HEK293 (cell line): ENCODE measurements around the gene SLC22A16.

Experiments
- CTCF ChIA-PET: fragments of 350-600 bp; formaldehyde crosslinking; extraction: SDS; loops from one replicate; lab custom pipeline; 2021; ENCODE audit warnings: antibody characterized with exemption; lab: Yijun Ruan, JAX
- POLR2A ChIA-PET: fragments of 300-600 bp; formaldehyde crosslinking; extraction: SDS; loops from one replicate; lab custom pipeline; 2020; ENCODE audit warnings: antibody characterized with exemption, inconsistent platforms; lab: Yijun Ruan, JAX
- H3K27ac ChIP-seq: fragments of 200-500 bp; sonication (Bioruptor generic); 2 replicates; pipeline ENCODE4 v1.5.1; 2014; ENCODE audit warnings: low read depth, low read length, control low read depth, inconsistent platforms; ENCODE audit errors: extremely low read depth
- H3K36me3 ChIP-seq, 2 experiments: fragments of 200-500 bp in 1 of 2; sonication (Bioruptor generic) in 1 of 2; 1 replicate in 1 of 2; 2 replicates in 1 of 2; pipeline ENCODE4 v1.5.1; 2014 to 2017; ENCODE audit warnings: inconsistent platforms in 2 of 2, low read length in 2 of 2; ENCODE audit not compliant: control insufficient read depth in 2 of 2, insufficient read depth in 1 of 2
- H3K4me1 ChIP-seq: fragments of 200-500 bp; sonication (Bioruptor generic); 2 replicates; pipeline ENCODE4 v1.5.1; 2014; ENCODE audit warnings: mild to moderate bottlenecking, low read length, inconsistent platforms; ENCODE audit not compliant: control insufficient read depth, insufficient read depth
- H3K4me3 ChIP-seq: 2 replicates; pipeline ENCODE4 v1.5.1; 2011; ENCODE audit warnings: low read depth, mild to moderate bottlenecking, control low read depth, low read length, moderate library complexity
- H3K9me3 ChIP-seq: fragments of 200-500 bp; sonication (Bioruptor generic); 2 replicates; pipeline ENCODE4 v1.5.1; 2014; ENCODE audit warnings: low read depth, low read length, inconsistent platforms; ENCODE audit not compliant: control insufficient read depth, insufficient read depth
- GLI4 ChIP-seq: fragments of 450-650 bp; formaldehyde crosslinking; IDR thresholded peaks from 2 replicates; pipeline ENCODE4 v1.5.1; 2016; ENCODE audit warnings: missing biosample characterization, missing genetic modification characterization
- HOXA7 ChIP-seq: sonication (generic); formaldehyde crosslinking; IDR thresholded peaks from 2 replicates; pipeline ENCODE4 v1.8.1; 2022; ENCODE audit warnings: missing genetic modification reagents, borderline replicate concordance
- KLF7 ChIP-seq: fragments of 450-650 bp; formaldehyde crosslinking; IDR thresholded peaks from 2 replicates; pipeline ENCODE4 v1.5.1; 2016; ENCODE audit warnings: missing biosample characterization, missing genetic modification characterization, borderline replicate concordance
- PRDM6 ChIP-seq: fragments of 450-650 bp; formaldehyde crosslinking; IDR thresholded peaks from 2 replicates; pipeline ENCODE4 v1.5.1; 2017; ENCODE audit warnings: missing biosample characterization, missing genetic modification characterization
- SCRT1 ChIP-seq: fragments of 450-650 bp; formaldehyde crosslinking; IDR thresholded peaks from 2 replicates; pipeline ENCODE4 v1.5.1; 2016; ENCODE audit warnings: missing biosample characterization, missing genetic modification characterization, borderline replicate concordance
- ZBTB21 ChIP-seq: fragments of 450-650 bp; formaldehyde crosslinking; IDR thresholded peaks from 2 replicates; pipeline ENCODE4 v1.5.1; 2017; ENCODE audit warnings: missing biosample characterization, missing genetic modification characterization
- ZEB2 ChIP-seq: fragments of 450-650 bp; formaldehyde crosslinking; IDR thresholded peaks from 2 replicates; pipeline ENCODE4 v1.5.1; 2016; ENCODE audit warnings: missing biosample characterization, missing genetic modification characterization
- ZNF184 ChIP-seq: fragments of 450-650 bp; IDR thresholded peaks from 2 replicates; pipeline ENCODE4 v1.5.1; 2018; ENCODE audit warnings: missing biosample characterization, mild to moderate bottlenecking, missing genetic modification characterization
- ZNF311 ChIP-seq: fragments of 450-650 bp; formaldehyde crosslinking; IDR thresholded peaks from 2 replicates; pipeline ENCODE4 v1.5.1; 2017; ENCODE audit warnings: missing biosample characterization, missing genetic modification characterization, borderline replicate concordance
- ZNF692 ChIP-seq: fragments of 450-650 bp; formaldehyde crosslinking; IDR thresholded peaks from 2 replicates; pipeline ENCODE4 v1.5.1; 2016; ENCODE audit warnings: missing biosample characterization, missing genetic modification characterization
- ZNF701 ChIP-seq: fragments of 450-650 bp; formaldehyde crosslinking; IDR thresholded peaks from 2 replicates; pipeline ENCODE4 v1.5.1; 2016; ENCODE audit warnings: missing biosample characterization, missing genetic modification characterization
- TF ChIP-seq, protein P1 (sequence below): fragments of 450-650 bp; formaldehyde crosslinking; IDR thresholded peaks from 2 replicates; pipeline ENCODE4 v1.5.1; 2016; ENCODE audit warnings: missing biosample characterization, missing genetic modification characterization, borderline replicate concordance
- TF ChIP-seq, protein P2 (sequence below): fragments of 450-650 bp; formaldehyde crosslinking; IDR thresholded peaks from 2 replicates; pipeline ENCODE4 v1.5.1; 2017; ENCODE audit warnings: missing biosample characterization, missing genetic modification characterization
- TF ChIP-seq, protein P3 (sequence below): fragments of 450-650 bp; formaldehyde crosslinking; IDR thresholded peaks from 2 replicates; pipeline ENCODE4 v1.5.1; 2016; ENCODE audit warnings: missing biosample characterization, missing genetic modification characterization
- TF ChIP-seq, protein P4 (sequence below): fragments of 450-650 bp; formaldehyde crosslinking; IDR thresholded peaks from 2 replicates; pipeline ENCODE4 v1.5.1; 2017; ENCODE audit warnings: missing biosample characterization, mild to moderate bottlenecking, missing genetic modification characterization, moderate library complexity

Gene SLC22A16

GRCh38 chr6:110415086-110415916 is 61.1 kb downstream of the SLC22A16 start, which contains the start of gene DDO:
Gene DDO (minus strand): TSS chr6:110415575. CDS start chr6:110413462, 2,113 bp downstream.
- CTCF ChIA-PET: interaction anchor here (0.8 kb wide), 1 partner anchor 12 kb away, joined by 4 read pairs; no protein-coding TSS in a partner anchor
- no peaks in the 10 kb centered on the region for H3K36me3 ChIP-seq
- TF ChIP-seq KLF7 (tag by site-specific recombination) (no peak), HOXA7 (no peak), ZEB2 (tag by site-specific recombination) (no peak), ZNF701 (tag by site-specific recombination) (no peak), GLI4 (tag by site-specific recombination) (no peak), ZNF184 (tag by site-specific recombination) (no peak)
- TF ChIP-seq, protein P1, sequence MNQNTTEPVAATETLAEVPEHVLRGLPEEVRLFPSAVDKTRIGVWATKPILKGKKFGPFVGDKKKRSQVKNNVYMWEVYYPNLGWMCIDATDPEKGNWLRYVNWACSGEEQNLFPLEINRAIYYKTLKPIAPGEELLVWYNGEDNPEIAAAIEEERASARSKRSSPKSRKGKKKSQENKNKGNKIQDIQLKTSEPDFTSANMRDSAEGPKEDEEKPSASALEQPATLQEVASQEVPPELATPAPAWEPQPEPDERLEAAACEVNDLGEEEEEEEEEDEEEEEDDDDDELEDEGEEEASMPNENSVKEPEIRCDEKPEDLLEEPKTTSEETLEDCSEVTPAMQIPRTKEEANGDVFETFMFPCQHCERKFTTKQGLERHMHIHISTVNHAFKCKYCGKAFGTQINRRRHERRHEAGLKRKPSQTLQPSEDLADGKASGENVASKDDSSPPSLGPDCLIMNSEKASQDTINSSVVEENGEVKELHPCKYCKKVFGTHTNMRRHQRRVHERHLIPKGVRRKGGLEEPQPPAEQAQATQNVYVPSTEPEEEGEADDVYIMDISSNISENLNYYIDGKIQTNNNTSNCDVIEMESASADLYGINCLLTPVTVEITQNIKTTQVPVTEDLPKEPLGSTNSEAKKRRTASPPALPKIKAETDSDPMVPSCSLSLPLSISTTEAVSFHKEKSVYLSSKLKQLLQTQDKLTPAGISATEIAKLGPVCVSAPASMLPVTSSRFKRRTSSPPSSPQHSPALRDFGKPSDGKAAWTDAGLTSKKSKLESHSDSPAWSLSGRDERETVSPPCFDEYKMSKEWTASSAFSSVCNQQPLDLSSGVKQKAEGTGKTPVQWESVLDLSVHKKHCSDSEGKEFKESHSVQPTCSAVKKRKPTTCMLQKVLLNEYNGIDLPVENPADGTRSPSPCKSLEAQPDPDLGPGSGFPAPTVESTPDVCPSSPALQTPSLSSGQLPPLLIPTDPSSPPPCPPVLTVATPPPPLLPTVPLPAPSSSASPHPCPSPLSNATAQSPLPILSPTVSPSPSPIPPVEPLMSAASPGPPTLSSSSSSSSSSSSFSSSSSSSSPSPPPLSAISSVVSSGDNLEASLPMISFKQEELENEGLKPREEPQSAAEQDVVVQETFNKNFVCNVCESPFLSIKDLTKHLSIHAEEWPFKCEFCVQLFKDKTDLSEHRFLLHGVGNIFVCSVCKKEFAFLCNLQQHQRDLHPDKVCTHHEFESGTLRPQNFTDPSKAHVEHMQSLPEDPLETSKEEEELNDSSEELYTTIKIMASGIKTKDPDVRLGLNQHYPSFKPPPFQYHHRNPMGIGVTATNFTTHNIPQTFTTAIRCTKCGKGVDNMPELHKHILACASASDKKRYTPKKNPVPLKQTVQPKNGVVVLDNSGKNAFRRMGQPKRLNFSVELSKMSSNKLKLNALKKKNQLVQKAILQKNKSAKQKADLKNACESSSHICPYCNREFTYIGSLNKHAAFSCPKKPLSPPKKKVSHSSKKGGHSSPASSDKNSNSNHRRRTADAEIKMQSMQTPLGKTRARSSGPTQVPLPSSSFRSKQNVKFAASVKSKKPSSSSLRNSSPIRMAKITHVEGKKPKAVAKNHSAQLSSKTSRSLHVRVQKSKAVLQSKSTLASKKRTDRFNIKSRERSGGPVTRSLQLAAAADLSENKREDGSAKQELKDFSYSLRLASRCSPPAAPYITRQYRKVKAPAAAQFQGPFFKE: no peak
- TF ChIP-seq, all 188 proteins: peak for 0
- H3K27ac ChIP-seq: no peak within 1 kb of the TSS
- no peaks in the 10 kb centered on the region for H3K9me3 ChIP-seq
- POLR2A ChIA-PET: no interaction called here
- no peak within 1 kb of the TSS for H3K4me3 ChIP-seq
- H3K4me1 ChIP-seq: no peaks in the 10 kb centered on the region

- ChIA-PET CTCF (interaction anchor here (0.8 kb wide), 1 partner anchor 12 kb away, joined by 4 read pairs; no protein-coding TSS in a partner anchor), POLR2A (no interaction called here)
- Histone ChIP-seq H3K27ac (no peak overlapping the region), H3K9me3 (no peaks in the 10 kb centered on the region), H3K4me3 (no peak overlapping the region), H3K36me3 (no peaks in the 10 kb centered on the region), H3K4me1 (no peaks in the 10 kb centered on the region)
- TF ChIP-seq, protein P2, sequence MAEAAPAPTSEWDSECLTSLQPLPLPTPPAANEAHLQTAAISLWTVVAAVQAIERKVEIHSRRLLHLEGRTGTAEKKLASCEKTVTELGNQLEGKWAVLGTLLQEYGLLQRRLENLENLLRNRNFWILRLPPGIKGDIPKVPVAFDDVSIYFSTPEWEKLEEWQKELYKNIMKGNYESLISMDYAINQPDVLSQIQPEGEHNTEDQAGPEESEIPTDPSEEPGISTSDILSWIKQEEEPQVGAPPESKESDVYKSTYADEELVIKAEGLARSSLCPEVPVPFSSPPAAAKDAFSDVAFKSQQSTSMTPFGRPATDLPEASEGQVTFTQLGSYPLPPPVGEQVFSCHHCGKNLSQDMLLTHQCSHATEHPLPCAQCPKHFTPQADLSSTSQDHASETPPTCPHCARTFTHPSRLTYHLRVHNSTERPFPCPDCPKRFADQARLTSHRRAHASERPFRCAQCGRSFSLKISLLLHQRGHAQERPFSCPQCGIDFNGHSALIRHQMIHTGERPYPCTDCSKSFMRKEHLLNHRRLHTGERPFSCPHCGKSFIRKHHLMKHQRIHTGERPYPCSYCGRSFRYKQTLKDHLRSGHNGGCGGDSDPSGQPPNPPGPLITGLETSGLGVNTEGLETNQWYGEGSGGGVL (tag by site-specific recombination): no peak
- TF ChIP-seq PRDM6: no peak
These were observed 61.7 kb downstream of the SLC22A16 start for GRCh38 chr6:110414669-110415068.

DNA sequence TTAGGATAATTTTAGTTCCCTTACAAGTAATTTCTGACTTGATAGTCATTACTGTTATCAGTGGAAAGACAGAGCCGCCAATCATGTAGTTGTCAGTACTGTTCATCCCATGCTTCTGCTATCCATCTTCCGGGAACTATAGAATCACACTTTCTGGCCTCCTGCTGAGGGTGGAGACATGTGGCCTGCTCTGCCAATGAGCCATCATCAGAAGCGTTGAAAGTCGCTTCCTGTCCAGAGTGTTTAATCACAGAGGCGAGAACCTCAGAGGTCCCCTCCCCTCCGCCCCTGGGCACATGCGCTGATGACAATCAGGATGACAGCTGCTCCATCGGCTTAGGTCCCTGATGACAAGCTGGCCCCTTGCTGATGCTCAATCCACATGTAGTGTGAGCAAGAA is 64.1 kb downstream of the SLC22A16 start:
- POLR2A ChIA-PET: no interaction called here
- Histone ChIP-seq H3K9me3 (no peaks in the 10 kb centered on the region), H3K36me3 (no peaks in the 10 kb centered on the region), H3K27ac (no peak overlapping the region), H3K4me1 (no peaks in the 10 kb centered on the region), H3K4me3 (no peak overlapping the region)
- CTCF ChIA-PET: no interaction called here
- TF ChIP-seq ZBTB21 (tag by site-specific recombination) (no peak), ZNF184 (tag by site-specific recombination) (no peak), ZNF311 (tag by site-specific recombination) (no peak), SCRT1 (tag by site-specific recombination) (no peak), ZNF692 (tag by site-specific recombination) (no peak)
- TF ChIP-seq, protein P3, sequence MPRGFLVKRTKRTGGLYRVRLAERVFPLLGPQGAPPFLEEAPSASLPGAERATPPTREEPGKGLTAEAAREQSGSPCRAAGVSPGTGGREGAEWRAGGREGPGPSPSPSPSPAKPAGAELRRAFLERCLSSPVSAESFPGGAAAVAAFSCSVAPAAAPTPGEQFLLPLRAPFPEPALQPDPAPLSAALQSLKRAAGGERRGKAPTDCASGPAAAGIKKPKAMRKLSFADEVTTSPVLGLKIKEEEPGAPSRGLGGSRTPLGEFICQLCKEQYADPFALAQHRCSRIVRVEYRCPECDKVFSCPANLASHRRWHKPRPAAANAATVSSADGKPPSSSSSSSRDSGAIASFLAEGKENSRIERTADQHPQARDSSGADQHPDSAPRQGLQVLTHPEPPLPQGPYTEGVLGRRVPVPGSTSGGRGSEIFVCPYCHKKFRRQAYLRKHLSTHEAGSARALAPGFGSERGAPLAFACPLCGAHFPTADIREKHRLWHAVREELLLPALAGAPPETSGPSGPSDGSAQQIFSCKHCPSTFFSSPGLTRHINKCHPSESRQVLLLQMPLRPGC (tag by site-specific recombination): no peak
- TF ChIP-seq, protein P4, sequence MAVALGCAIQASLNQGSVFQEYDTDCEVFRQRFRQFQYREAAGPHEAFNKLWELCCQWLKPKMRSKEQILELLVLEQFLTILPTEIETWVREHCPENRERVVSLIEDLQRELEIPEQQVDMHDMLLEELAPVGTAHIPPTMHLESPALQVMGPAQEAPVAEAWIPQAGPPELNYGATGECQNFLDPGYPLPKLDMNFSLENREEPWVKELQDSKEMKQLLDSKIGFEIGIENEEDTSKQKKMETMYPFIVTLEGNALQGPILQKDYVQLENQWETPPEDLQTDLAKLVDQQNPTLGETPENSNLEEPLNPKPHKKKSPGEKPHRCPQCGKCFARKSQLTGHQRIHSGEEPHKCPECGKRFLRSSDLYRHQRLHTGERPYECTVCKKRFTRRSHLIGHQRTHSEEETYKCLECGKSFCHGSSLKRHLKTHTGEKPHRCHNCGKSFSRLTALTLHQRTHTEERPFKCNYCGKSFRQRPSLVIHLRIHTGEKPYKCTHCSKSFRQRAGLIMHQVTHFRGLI (tag by site-specific recombination): no peak
